Measurements from ENCODE around the gene NTRK2. TPM values are rescaled to one million over a fixed set of nuclear protein-coding genes. Genes with fewer than 3 reads are reported as not detected.

Gene NTRK2
- total RNA-seq, 6 donors from 2014 or later = 0.30 to 16.8 (median 2.6) TPM

DNA sequence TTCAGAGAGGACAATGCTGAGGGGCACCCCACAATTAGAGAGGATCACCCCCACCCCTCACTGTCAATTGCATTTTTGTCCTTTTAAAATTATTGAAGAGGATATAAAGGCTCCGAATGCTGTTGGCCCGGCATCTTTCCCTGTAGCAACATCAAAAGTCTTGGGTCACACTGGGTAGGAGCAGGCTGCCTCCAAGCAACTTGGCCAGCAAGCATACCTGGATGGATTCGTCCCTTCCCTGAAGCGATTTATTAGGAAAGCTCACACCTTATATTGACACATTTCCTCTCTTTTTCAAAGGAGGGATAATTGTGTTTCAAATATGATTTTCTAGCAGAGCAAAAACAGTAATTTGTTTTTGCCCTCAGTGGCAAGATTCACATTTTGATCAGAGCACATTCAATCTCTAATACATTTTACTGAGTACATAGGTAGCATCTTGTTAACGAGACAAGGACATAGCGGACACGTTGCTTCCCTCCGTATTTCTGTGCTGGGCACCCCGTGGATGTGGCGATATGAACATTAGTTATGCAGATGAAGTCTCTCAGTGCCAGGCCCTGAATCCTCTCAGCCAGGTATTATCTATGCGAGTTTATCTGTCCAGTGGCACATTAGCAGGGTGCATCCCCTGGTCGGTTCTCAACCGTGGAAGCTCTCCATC lies 321.5 kb downstream of the NTRK2 start:
- Histone ChIP-seq H3K9me3 (no peaks in the 10 kb centered on the region), H3K36me3 (no peaks in the 10 kb centered on the region), H3K27me3 (no peaks in the 10 kb centered on the region), H3K4me1 (no peaks in the 10 kb centered on the region), H3K4me3 (no peak overlapping the region), H3K27ac (no peak overlapping the region)
- ATAC-seq (ENCODE audit: low FRiP score in 2 of 2) = no peak
- DNase-seq = no peak
- no peak for TF ChIP-seq POLR2AphosphoS5 (IDR thresholded peaks at IDR 0.05)
- TF ChIP-seq, protein P1, sequence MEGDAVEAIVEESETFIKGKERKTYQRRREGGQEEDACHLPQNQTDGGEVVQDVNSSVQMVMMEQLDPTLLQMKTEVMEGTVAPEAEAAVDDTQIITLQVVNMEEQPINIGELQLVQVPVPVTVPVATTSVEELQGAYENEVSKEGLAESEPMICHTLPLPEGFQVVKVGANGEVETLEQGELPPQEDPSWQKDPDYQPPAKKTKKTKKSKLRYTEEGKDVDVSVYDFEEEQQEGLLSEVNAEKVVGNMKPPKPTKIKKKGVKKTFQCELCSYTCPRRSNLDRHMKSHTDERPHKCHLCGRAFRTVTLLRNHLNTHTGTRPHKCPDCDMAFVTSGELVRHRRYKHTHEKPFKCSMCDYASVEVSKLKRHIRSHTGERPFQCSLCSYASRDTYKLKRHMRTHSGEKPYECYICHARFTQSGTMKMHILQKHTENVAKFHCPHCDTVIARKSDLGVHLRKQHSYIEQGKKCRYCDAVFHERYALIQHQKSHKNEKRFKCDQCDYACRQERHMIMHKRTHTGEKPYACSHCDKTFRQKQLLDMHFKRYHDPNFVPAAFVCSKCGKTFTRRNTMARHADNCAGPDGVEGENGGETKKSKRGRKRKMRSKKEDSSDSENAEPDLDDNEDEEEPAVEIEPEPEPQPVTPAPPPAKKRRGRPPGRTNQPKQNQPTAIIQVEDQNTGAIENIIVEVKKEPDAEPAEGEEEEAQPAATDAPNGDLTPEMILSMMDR (IDR thresholded peaks at IDR 0.05) = no peak
- no peak for TF ChIP-seq POLR2A (IDR thresholded peaks at IDR 0.05)
- no peak for TF ChIP-seq EP300 (IDR thresholded peaks at IDR 0.05)
- 93% methylated on average over 13 of the region's 13 CpGs for WGBS, 2 donors

DNA sequence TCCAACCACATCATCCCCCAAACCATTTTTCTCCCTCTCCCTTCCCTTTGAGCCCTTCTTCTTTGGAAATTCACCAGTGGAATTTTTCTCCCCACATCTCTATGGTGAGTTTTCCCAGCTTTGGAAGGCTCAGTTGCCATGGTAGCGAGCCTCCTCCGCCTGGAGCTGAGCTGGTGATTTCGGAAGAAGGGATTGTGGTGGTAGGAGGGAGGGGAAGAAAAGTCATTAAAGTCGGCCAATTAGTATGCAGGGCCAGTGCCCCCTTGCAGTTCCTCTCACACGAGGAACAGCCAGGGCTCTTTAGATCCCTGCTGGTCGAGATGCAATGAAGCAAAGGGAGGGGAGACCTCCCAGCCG lies 322.0 kb downstream of the NTRK2 start:
- TF ChIP-seq POLR2A (IDR thresholded peaks at IDR 0.05) (no peak), POLR2AphosphoS5 (IDR thresholded peaks at IDR 0.05) (no peak), EP300 (IDR thresholded peaks at IDR 0.05) (no peak)
- TF ChIP-seq, protein P1 (IDR thresholded peaks at IDR 0.05) = no peak
- Histone ChIP-seq H3K27ac (no peak overlapping the region), H3K9me3 (no peaks in the 10 kb centered on the region), H3K27me3 (no peaks in the 10 kb centered on the region), H3K36me3 (no peaks in the 10 kb centered on the region), H3K4me3 (no peak overlapping the region), H3K4me1 (no peaks in the 10 kb centered on the region)
- DNase-seq (no peak), ATAC-seq (ENCODE audit: low FRiP score in 2 of 2) (no peak)
- WGBS, 2 donors = 73 to 82% methylated on average over 7 of the region's 7 CpGs

DNA sequence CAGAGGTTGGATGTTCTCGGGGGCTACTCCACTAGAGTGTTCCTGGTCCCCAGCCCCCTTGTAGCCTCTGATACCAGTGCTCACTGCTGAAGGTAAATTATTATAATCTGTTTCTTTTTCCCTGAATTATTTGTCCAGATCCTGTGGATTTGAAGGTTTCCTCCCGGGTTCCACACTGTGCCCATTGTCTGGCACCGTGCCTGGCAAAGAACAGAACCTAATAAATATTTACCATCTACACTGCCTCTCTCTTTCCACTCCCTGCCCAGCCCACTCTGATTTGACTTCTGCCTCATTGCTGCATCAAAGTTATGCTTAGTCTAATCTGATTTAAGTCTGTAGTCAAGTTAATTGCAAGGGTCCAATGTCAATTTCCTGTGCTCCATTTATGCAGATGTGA lies 322.9 kb downstream of the NTRK2 start:
- DNase-seq (no peak), ATAC-seq (ENCODE audit: low FRiP score in 2 of 2) (no peak)
- WGBS, 2 donors = 61 to 78% methylated on average over 3 of the region's 3 CpGs
- Histone ChIP-seq H3K36me3 (no peaks in the 10 kb centered on the region), H3K27me3 (no peaks in the 10 kb centered on the region), H3K27ac (no peak overlapping the region), H3K4me1 (no peaks in the 10 kb centered on the region), H3K4me3 (no peak overlapping the region), H3K9me3 (no peaks in the 10 kb centered on the region)
- TF ChIP-seq EP300 (IDR thresholded peaks at IDR 0.05) (no peak), POLR2A (IDR thresholded peaks at IDR 0.05) (no peak), POLR2AphosphoS5 (IDR thresholded peaks at IDR 0.05) (no peak)
- TF ChIP-seq, protein P1 (IDR thresholded peaks at IDR 0.05) = no peak

DNA sequence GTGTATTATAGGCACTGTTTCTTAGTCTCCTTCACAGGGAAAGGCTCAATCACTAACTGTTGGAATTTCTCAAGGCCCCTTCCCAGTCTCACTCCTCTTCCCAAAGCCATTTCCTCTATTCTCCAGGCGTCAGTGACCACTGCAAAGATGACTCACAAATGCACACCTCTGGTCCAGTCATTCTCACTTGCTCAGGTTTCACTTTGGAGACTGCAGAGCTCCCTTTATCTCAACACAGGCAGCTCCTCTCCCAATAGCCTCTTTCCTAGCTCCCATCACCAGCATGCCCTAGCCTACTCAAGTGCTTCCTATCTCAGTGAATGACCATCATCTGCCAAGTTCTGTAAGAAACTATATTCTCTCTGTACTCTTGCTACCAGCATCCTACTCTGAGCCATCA lies 323.6 kb downstream of the NTRK2 start:
- Histone ChIP-seq H3K4me1 (no peaks in the 10 kb centered on the region), H3K36me3 (no peaks in the 10 kb centered on the region), H3K4me3 (no peak overlapping the region), H3K9me3 (no peaks in the 10 kb centered on the region), H3K27ac (no peak overlapping the region), H3K27me3 (no peaks in the 10 kb centered on the region)
- 58 to 71% methylated on average over 1 of the region's 1 CpG for WGBS, 2 donors
- no peak for ATAC-seq (ENCODE audit: low FRiP score in 2 of 2)
- TF ChIP-seq EP300 (IDR thresholded peaks at IDR 0.05) (no peak), POLR2A (IDR thresholded peaks at IDR 0.05) (no peak), POLR2AphosphoS5 (IDR thresholded peaks at IDR 0.05) (no peak)
- TF ChIP-seq, protein P1 (IDR thresholded peaks at IDR 0.05) = no peak
- no peak for DNase-seq

DNA sequence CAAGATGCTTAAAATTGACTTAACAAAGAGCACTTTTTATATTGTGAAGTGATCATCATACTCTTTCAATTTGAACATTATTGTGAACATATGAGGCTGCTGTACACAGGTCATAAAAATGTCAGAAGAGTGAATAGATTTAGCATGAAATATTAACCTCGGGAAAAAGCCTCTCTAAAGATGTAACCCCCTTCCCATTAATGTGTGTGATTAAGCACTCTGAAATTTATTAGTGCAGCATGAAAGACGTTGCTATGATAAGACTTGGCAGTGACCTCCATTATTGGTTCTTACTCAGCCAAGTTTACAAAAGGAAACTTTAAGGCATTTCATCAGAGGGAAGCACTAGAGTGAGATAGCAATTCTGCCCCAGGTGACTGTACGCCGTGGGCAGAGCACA lies 326.5 kb downstream of the NTRK2 start:
- TF ChIP-seq POLR2AphosphoS5 (IDR thresholded peaks at IDR 0.05) = no peak
- TF ChIP-seq POLR2A (IDR thresholded peaks at IDR 0.05) = no peak
- Histone ChIP-seq H3K9me3 (peaks cover 0 to 8% (median 0%) of the 10 kb centered on the region in 4 donors), H3K27ac (no peak overlapping the region), H3K27me3 (no peaks in the 10 kb centered on the region), H3K36me3 (no peaks in the 10 kb centered on the region), H3K4me3 (no peak overlapping the region), H3K4me1 (no peaks in the 10 kb centered on the region)
- no peak for ATAC-seq (ENCODE audit: low FRiP score in 2 of 2)
- no peak for DNase-seq
- WGBS, 2 donors = 55 to 56% methylated on average over 4 of the region's 4 CpGs

All from upper lobe of left lung (tissue), 6 donors.